Gastroesophageal sphincter (tissue), 3 donors: ENCODE measurements around the gene PYDC1.

ENCODE experiments used
- CTCF ChIP-seq, 4 experiments: fragments of 200-600 bp in 2 of 4; fragments of 450-650 bp in 2 of 4; sonication (generic) in 1 of 4; IDR thresholded peaks; one replicate each; pipeline ENCODE4 v1.5.1; 2017 to 2019; ENCODE audit warnings: antibody characterized with exemption in 4 of 4, mild to moderate bottlenecking in 2 of 4, moderate library complexity in 2 of 4
- EP300 ChIP-seq: sonication (generic); formaldehyde crosslinking; IDR thresholded peaks from one replicate; pipeline ENCODE4 v1.6.1; 2017; ENCODE audit warnings: antibody characterized with exemption, mild to moderate bottlenecking
- POLR2A ChIP-seq, 2 donors: fragments of 450-650 bp; IDR thresholded peaks; one replicate each; pipeline ENCODE4 v1.6.1; 2017; ENCODE audit warnings: antibody characterized with exemption in 2 of 2, mild to moderate bottlenecking in 2 of 2, moderate library complexity in 1 of 2
- POLR2AphosphoS5 ChIP-seq: sonication (generic); formaldehyde crosslinking; IDR thresholded peaks from one replicate; pipeline ENCODE4 v1.6.1; 2017; ENCODE audit warnings: antibody characterized with exemption

GRCh38 chr16:31262084-31262483, 45.1 kb upstream of the PYDC1 start:
- TF ChIP-seq CTCF (IDR thresholded peaks at IDR 0.05) (no peak), POLR2A (IDR thresholded peaks at IDR 0.05) (no peak), EP300 (no peak), POLR2AphosphoS5 (no peak)
